GM18909 (cell line): ENCODE data around the gene METRN.
"Not testable (repeated sequence)": the region's sequence is repeated elsewhere in the genome, so short reads cannot be mapped to it uniquely, and the experiment has no call there.

Experiments
- ATAC-seq: cut with Tn5 transposase; IDR thresholded peaks from one replicate; pipeline ENCODE4 v1.9.1; 2021; ENCODE audit warnings: mild to moderate bottlenecking; ENCODE audit not compliant: unreplicated experiment, poor library complexity

Gene METRN

GRCh38 chr16:750485-750884 is 35.6 kb downstream of the METRN start:
- no peak for ATAC-seq

GRCh38 chr16:751152-752006 is 36.5 kb downstream of the METRN start:
- no peak for ATAC-seq

GRCh38 chr16:752007-752312 is 37.0 kb downstream of the METRN start:
- no peak for ATAC-seq

GRCh38 chr16:754121-754607 is 39.2 kb downstream of the METRN start:
- not testable (repeated sequence) for ATAC-seq

GRCh38 chr16:754656-755055 is 39.7 kb downstream of the METRN start:
- no peak for ATAC-seq

DNA sequence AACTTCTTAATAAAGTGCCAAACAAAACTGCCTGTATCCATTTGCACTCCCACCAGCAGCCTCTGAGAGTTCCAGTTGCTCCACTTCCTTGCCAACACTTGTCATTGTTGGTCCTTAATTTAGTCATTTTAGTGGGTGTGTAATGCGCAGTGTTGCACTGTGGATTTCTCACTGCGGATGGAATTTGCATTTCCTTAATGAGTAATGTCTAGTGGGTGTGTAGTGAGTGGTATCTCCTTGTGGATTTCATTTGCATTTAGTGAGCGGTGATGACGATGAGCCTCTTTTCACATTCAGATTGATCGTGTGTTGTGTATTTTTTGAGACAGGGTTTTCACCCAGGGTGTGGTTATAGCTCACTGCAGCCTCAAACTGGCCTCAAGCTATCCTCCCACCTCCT is 41.5 kb downstream of the METRN start:
- ATAC-seq, result no peak

- ATAC-seq, result no peak
Measured at GRCh38 chr16:759110-759910, 44.4 kb downstream of the METRN start.

GRCh38 chr16:760065-760464 is 45.1 kb downstream of the METRN start:
- no peak for ATAC-seq

GRCh38 chr16:760545-761343 is 45.8 kb downstream of the METRN start, which contains the start of gene MSLN:
MSLN (plus strand) TSS chr16:760734; CDS start chr16:762681, 1,947 bp downstream.
- ATAC-seq, result no peak

GRCh38 chr16:761625-762513 is 47.0 kb downstream of the METRN start:
- ATAC-seq, result no peak

GRCh38 chr16:762595-763268 is 47.8 kb downstream of the METRN start:
- no peak for ATAC-seq

- ATAC-seq, result no peak
Measured at GRCh38 chr16:763369-764183, 48.7 kb downstream of the METRN start.

GRCh38 chr16:764184-764750 is 49.3 kb downstream of the METRN start:
- no peak for ATAC-seq

DNA sequence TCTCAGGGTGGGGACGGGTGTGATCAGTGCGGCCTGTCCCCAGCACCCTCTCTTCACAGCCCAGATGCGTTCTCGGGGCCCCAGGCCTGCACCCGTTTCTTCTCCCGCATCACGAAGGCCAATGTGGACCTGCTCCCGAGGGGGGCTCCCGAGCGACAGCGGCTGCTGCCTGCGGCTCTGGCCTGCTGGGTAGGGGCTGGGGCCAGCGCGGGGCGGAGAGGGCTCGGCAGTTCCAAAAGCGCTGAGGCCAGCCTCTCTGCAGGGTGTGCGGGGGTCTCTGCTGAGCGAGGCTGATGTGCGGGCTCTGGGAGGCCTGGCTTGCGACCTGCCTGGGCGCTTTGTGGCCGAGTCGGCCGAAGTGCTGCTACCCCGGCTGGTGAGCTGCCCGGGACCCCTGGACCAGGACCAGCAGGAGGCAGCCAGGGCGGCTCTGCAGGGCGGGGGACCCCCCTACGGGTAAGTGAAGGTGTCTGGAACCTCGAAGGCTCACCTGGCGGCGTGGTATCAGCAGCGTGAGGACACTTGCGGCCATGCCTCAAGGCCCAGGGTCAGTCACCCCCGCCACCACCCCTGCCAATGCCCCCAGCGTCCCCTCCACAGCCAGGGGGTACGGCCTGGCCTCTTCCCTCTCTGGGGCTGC is 50.0 kb downstream of the METRN start:
- no peak for ATAC-seq

DNA sequence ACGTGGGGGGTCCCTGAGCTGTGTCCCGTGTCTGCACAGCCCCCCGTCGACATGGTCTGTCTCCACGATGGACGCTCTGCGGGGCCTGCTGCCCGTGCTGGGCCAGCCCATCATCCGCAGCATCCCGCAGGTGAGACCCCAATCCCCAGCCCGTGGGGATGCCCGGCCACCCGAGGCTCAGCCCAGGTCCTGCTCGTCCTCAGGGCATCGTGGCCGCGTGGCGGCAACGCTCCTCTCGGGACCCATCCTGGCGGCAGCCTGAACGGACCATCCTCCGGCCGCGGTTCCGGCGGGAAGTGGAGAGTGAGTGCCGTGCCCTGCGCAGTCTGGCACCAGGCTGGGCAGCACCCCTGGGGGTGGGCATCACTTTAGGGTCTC is 50.6 kb downstream of the METRN start:
- no peak for ATAC-seq

DNA sequence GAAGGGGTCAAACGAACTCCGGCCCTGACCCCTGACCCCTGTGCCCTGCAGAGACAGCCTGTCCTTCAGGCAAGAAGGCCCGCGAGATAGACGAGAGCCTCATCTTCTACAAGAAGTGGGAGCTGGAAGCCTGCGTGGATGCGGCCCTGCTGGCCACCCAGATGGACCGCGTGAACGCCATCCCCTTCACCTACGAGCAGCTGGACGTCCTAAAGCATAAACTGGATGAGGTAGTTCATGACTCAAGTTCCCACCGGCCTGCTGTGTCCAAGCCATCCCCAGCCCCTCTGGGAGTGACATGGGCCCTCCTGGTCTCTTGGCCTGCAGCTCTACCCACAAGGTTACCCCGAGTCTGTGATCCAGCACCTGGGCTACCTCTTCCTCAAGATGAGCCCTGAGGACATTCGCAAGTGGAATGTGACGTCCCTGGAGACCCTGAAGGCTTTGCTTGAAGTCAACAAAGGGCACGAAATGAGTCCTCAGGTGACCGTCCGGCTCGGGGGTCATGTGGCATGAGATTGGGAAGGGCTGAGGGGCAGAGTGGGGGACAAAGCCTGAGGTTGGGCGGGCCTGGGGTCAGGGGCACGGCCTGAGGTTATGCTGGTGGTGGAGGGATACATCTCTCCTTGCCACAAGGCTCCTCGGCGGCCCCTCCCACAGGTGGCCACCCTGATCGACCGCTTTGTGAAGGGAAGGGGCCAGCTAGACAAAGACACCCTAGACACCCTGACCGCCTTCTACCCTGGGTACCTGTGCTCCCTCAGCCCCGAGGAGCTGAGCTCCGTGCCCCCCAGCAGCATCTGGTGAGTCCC is 51.3 kb downstream of the METRN start:
- ATAC-seq, result no peak
